ENCODE data around the gene KIR2DL3. TPM values are rescaled to one million over a fixed set of nuclear protein-coding genes. Genes with fewer than 3 reads are reported as not detected.
"Not testable (repeated sequence)": the region's sequence is repeated elsewhere in the genome, so short reads cannot be mapped to it uniquely, and the experiment has no call there.

Gene KIR2DL3
- not detected for polyA plus RNA-seq (2012; ENCODE audit: low read depth, missing spikeins)

DNA sequence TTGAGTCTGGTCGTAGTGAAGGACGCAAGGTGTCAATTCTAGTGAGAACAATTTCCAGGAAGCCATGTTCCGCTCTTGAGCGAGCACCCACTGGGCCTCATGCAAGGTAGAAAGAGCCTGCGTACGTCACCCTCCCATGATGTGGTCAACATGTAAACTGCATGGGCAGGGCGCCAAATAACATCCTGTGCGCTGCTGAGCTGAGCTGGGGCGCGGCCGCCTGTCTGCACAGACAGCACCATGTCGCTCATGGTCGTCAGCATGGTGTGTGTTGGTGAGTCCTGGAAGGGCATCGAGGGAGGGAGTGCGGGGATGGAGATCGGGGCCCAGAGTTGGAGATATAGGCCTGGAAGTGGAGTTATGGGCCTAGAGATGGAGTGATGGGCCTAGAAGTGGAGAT, at the start of gene KIR2DL3:
Gene KIR2DL3 (plus strand): TSS at position 208 of the 400 bp plus-strand sequence. CDS start 33 bp downstream, at position 241.
- FAIRE-seq; DNase-seq (ENCODE audit: insufficient read length, low spot score): not testable (repeated sequence)

DNA sequence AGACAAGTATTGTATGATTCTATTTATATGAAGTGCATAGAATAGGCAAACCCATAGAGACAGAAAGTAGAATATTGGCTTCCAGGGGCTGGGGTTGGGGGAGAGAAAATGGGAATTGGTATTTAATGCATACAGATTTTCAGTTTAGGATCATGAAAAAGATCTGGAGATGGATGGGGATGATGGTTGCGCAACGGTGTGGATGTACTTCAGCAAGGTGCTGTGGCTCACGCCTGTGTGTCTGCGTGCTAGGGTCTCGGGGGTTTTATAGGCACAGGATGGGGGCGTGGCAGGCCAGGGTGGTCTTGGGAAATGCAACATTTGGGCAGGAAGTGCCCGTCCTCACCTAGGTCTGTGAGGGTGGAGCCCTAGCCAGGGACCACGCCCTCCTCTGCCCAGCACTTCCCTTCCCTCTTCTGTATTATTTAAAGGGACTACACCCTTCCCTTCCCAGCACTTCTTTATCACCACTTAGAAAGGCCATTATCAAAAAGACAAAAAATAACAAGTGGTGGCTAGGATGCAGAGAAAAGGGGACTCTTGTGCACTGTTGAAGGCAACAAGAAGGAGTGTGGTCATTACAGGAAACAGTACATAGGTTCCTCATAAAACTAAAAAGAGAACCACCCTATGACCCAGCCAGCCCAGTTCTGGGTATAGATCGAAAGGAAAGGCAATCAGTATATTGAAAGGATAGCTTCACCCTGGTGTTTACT, 46.6 kb upstream of the KIR2DL3 start:
- FAIRE-seq: no peak
- DNase-seq (ENCODE audit: insufficient read length, low spot score): no peak
- no peak for TF ChIP-seq SPI1 (IDR thresholded peaks at IDR 0.05; ENCODE audit: low read depth, low read length)
- TF ChIP-seq POLR2AphosphoS5 (IDR thresholded peaks at IDR 0.05; ENCODE audit: low read depth, low read length): no peak
- TF ChIP-seq TAF1 (IDR thresholded peaks at IDR 0.05; ENCODE audit: low read depth, low read length): no peak
- TF ChIP-seq PAX5 (IDR thresholded peaks at IDR 0.05; ENCODE audit: insufficient read depth, low read length, severe bottlenecking): no peak
- TF ChIP-seq POU2F2 (IDR thresholded peaks at IDR 0.05; ENCODE audit: low read depth, low read length): no peak
- TF ChIP-seq POLR2A (IDR thresholded peaks at IDR 0.05; ENCODE audit: low read depth, low read length): no peak

DNA sequence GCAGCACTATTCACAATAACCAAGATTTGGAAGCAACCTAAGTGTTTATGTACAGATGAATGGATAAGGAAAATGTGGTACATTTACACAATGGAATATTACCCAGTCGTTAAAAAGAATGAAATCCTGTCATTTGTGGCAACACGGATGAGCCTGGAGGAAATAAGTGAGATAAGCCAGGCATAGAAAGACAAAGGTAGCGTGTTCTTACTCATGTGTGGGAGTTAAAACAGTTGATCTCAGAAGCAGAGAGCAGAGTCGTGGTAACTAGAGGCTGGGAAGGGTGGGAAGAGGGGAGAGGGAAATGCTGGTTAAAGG, 46.1 kb upstream of the KIR2DL3 start:
- no peak for DNase-seq (ENCODE audit: insufficient read length, low spot score)
- no peak for FAIRE-seq
- TF ChIP-seq POLR2AphosphoS5 (IDR thresholded peaks at IDR 0.05; ENCODE audit: low read depth, low read length): no peak
- TF ChIP-seq TAF1 (IDR thresholded peaks at IDR 0.05; ENCODE audit: low read depth, low read length): no peak
- no peak for TF ChIP-seq SPI1 (IDR thresholded peaks at IDR 0.05; ENCODE audit: low read depth, low read length)
- no peak for TF ChIP-seq POLR2A (IDR thresholded peaks at IDR 0.05; ENCODE audit: low read depth, low read length)
- no peak for TF ChIP-seq PAX5 (IDR thresholded peaks at IDR 0.05; ENCODE audit: insufficient read depth, low read length, severe bottlenecking)
- TF ChIP-seq POU2F2 (IDR thresholded peaks at IDR 0.05; ENCODE audit: low read depth, low read length): no peak

DNA sequence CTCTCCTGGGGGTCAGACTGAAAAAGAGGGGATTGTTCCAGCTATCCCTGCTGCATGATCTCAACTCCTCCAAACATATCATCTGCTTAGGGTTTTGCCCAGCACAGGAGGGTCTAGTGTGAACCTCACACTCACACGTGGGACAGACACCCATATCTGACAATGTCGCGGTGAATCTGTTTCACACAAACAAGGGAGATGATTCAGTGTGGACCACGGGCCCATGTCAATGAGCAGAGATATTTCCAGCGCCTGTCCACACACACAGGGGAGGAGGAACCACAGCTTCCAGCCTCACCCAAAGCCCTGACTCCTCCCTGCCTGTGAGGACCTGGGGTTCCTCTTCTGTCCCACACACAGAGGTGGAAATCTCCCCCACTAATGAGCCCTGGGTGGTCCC, 43.7 kb upstream of the KIR2DL3 start:
- DNase-seq (ENCODE audit: insufficient read length, low spot score) (no peak), FAIRE-seq (no peak)
- TF ChIP-seq PAX5 (IDR thresholded peaks at IDR 0.05; ENCODE audit: insufficient read depth, low read length, severe bottlenecking) (no peak), POU2F2 (IDR thresholded peaks at IDR 0.05; ENCODE audit: low read depth, low read length) (no peak), SPI1 (IDR thresholded peaks at IDR 0.05; ENCODE audit: low read depth, low read length) (no peak), POLR2AphosphoS5 (IDR thresholded peaks at IDR 0.05; ENCODE audit: low read depth, low read length) (no peak), POLR2A (IDR thresholded peaks at IDR 0.05; ENCODE audit: low read depth, low read length) (no peak), TAF1 (IDR thresholded peaks at IDR 0.05; ENCODE audit: low read depth, low read length) (no peak)

DNA sequence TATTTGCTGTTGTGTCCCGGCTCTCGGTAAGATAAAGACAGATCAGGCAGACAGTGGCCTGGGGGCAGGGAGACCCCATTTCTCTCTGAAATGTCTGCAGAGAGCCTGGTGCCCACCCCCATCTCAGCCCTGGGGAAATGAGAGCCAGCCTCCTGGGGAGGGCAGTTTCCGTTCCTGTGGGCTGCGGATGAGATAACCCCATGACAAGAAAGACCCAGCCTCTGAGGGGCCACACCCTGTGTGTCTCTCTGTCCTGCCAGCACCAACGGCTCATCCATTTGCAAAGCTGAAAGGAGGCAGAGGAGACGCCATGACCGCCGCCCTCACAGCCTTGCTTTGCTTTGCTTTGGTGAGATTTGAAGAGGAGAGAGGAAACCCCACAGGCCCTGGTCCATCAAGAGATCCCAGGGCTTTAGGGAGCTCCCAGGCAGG, 42.2 kb upstream of the KIR2DL3 start:
- no peak for TF ChIP-seq POU2F2 (IDR thresholded peaks at IDR 0.05; ENCODE audit: low read depth, low read length)
- TF ChIP-seq TAF1 (IDR thresholded peaks at IDR 0.05; ENCODE audit: low read depth, low read length): no peak
- TF ChIP-seq POLR2AphosphoS5 (IDR thresholded peaks at IDR 0.05; ENCODE audit: low read depth, low read length): no peak
- no peak for TF ChIP-seq PAX5 (IDR thresholded peaks at IDR 0.05; ENCODE audit: insufficient read depth, low read length, severe bottlenecking)
- no peak for FAIRE-seq
- DNase-seq (ENCODE audit: insufficient read length, low spot score): no peak

DNA sequence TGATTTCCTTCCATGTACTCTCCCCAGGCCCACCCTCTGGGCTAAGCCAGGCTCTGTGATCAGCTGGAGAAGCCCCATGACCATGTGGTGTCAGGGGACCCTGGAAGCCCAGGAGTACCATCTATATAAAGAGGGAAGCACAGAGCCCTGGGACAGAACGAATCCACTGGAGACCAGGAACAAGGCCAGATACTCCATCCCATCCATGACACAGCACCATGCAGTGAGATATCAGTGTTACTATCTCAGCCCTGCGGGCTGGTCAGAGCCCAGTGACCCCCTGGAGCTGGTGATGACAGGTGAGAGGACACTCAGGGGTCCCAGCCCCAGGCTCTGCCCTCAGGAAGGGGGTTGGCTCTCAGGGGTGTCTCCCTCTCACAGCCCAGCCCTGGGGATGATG, 41.5 kb upstream of the KIR2DL3 start:
- no peak for TF ChIP-seq POLR2A (IDR thresholded peaks at IDR 0.05; ENCODE audit: low read depth, low read length)
- no peak for TF ChIP-seq TAF1 (IDR thresholded peaks at IDR 0.05; ENCODE audit: low read depth, low read length)
- no peak for TF ChIP-seq POU2F2 (IDR thresholded peaks at IDR 0.05; ENCODE audit: low read depth, low read length)
- TF ChIP-seq SPI1 (IDR thresholded peaks at IDR 0.05; ENCODE audit: low read depth, low read length): no peak
- no peak for TF ChIP-seq PAX5 (IDR thresholded peaks at IDR 0.05; ENCODE audit: insufficient read depth, low read length, severe bottlenecking)
- TF ChIP-seq POLR2AphosphoS5 (IDR thresholded peaks at IDR 0.05; ENCODE audit: low read depth, low read length): no peak
- FAIRE-seq: no peak
- DNase-seq (ENCODE audit: insufficient read length, low spot score): no peak

DNA sequence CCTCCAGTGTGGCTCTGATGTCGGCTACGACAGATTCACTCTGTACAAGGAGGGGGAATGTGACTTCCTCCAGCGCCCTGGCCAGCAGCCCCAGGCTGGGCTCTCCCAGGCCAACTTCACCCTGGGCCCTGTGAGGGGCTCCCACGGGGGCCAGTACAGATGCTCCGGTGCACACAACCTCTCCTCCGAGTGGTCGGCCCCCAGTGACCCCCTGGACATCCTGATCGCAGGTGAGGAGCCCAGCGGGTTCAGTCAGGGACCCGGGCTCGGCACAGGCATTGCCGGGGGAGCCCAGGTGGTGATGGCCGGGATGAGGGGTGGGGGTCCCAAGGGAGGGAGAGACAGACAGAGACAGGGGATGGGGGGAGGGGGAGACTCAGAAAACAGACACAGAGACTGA, 40.6 kb upstream of the KIR2DL3 start:
- not testable (repeated sequence) for DNase-seq (ENCODE audit: insufficient read length, low spot score); FAIRE-seq

DNA sequence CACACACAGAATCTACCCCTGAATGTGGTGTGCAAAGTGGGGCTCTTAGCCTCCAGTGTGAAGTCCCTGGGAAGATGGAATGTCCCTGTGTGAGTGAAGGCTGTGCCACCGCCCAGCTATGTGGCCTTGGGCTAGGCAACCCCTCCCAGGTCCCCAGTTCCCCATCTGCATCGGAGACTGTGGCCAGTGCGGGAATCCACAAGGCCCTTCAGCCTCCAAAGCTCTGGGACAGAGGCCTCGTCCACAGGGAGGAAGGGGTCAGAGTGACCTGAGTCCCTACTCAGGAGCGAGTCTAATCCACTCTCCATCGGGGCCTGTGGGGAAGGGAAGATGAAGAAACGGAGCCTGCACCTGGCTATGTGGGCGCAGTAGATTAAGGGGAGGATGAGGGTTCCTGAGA, 33.4 kb upstream of the KIR2DL3 start:
- DNase-seq (ENCODE audit: insufficient read length, low spot score) (no peak), FAIRE-seq (no peak)
- no peak for TF ChIP-seq POU2F2 (IDR thresholded peaks at IDR 0.05; ENCODE audit: low read depth, low read length)
- TF ChIP-seq TAF1 (IDR thresholded peaks at IDR 0.05; ENCODE audit: low read depth, low read length): no peak
- no peak for TF ChIP-seq PAX5 (IDR thresholded peaks at IDR 0.05; ENCODE audit: insufficient read depth, low read length, severe bottlenecking)
- no peak for TF ChIP-seq POLR2A (IDR thresholded peaks at IDR 0.05; ENCODE audit: low read depth, low read length)
- TF ChIP-seq SPI1 (IDR thresholded peaks at IDR 0.05; ENCODE audit: low read depth, low read length): no peak
- no peak for TF ChIP-seq POLR2AphosphoS5 (IDR thresholded peaks at IDR 0.05; ENCODE audit: low read depth, low read length)

DNA sequence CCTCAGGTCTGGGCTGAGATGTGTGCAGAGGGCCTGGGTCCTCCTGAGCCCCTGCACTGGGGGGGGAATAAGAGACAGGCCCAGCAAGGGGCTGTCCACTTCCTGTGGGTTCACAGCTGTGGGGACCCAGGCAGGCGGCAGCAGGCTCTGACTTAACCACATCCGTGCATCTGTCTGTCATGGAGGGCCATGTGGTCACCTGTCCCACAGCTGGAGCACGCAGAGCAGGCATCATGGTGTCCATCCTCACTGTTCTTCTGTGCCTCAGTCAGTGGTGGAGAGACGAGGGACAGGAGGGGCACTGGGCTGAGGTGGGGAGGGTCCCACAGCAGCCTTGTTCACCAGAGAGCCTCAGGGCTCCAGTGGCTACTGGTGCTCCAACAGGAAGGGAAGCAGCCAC, 30.4 kb upstream of the KIR2DL3 start:
- DNase-seq (ENCODE audit: insufficient read length, low spot score): no peak
- TF ChIP-seq POLR2A (IDR thresholded peaks at IDR 0.05; ENCODE audit: low read depth, low read length) (no peak), SPI1 (IDR thresholded peaks at IDR 0.05; ENCODE audit: low read depth, low read length) (no peak), PAX5 (IDR thresholded peaks at IDR 0.05; ENCODE audit: insufficient read depth, low read length, severe bottlenecking) (no peak), POLR2AphosphoS5 (IDR thresholded peaks at IDR 0.05; ENCODE audit: low read depth, low read length) (no peak), TAF1 (IDR thresholded peaks at IDR 0.05; ENCODE audit: low read depth, low read length) (no peak), POU2F2 (IDR thresholded peaks at IDR 0.05; ENCODE audit: low read depth, low read length) (no peak)
- FAIRE-seq: peak; percentile 84

DNA sequence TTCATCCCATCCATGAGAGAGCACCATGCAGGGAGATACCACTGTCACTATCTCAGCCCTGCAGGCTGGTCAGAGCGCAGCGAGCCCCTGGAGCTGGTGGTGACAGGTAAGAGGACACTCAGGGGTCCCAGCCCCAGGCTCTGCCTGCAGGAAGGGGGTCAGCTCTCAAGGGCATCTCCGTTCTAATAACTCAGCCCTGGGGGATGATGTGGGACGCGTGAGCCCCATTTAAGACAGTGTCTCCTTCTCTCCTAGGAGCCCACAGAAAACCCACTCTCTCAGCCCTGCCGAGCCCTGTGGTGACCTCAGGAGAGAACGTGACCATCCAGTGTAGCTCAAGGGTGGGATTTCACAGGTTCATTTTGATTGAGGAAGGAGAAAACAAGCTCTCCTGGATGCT, 29.5 kb upstream of the KIR2DL3 start:
- TF ChIP-seq PAX5 (IDR thresholded peaks at IDR 0.05; ENCODE audit: insufficient read depth, low read length, severe bottlenecking) (no peak), POU2F2 (IDR thresholded peaks at IDR 0.05; ENCODE audit: low read depth, low read length) (no peak), TAF1 (IDR thresholded peaks at IDR 0.05; ENCODE audit: low read depth, low read length) (no peak), POLR2AphosphoS5 (IDR thresholded peaks at IDR 0.05; ENCODE audit: low read depth, low read length) (no peak), POLR2A (IDR thresholded peaks at IDR 0.05; ENCODE audit: low read depth, low read length) (no peak), SPI1 (IDR thresholded peaks at IDR 0.05; ENCODE audit: low read depth, low read length) (no peak)
- DNase-seq (ENCODE audit: insufficient read length, low spot score) (no peak), FAIRE-seq (no peak)

All from GM12891 (cell line).